NOMO-1 treated with DMSO at 0.1 percent for 48 hours (cell line): ENCODE results near the gene CDKN1A.
"Not testable (repeated sequence)": the region's sequence is repeated elsewhere in the genome, so short reads cannot be mapped to it uniquely, and the experiment has no call there.

Experiments used
- DNase-seq: peaks from one replicate; lab custom pipeline; 2025; ENCODE audit not compliant: unreplicated experiment; lab: John Stamatoyannopoulos, UW

Gene CDKN1A

GRCh38 chr6:36678488-36679042 lies at the start of gene CDKN1A:
Gene CDKN1A (plus strand): TSS chr6:36678714. CDS start chr6:36684102, 5,388 bp downstream.
- peak; percentile 82 for DNase-seq

DNA sequence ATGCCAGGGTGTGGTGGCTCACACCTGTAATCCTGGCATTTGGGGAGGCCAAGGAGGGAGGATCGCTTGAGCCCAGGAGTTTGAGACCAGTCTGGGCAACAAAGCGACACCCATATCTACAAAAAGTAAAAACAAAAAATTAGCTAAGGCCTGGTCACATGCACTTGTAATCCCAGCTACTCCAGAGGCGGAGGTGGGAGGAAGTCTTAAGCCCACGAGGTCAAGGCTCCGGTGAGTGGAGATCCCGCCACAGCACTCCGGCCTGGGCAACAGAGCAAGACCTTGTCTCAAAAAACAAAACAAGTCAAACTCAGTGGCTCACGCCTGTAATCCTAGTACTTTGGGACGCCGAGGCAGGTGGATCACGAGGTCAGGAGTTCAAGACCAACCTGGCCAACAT lies 48.7 kb upstream of the CDKN1A start:
- DNase-seq, result no peak

DNA sequence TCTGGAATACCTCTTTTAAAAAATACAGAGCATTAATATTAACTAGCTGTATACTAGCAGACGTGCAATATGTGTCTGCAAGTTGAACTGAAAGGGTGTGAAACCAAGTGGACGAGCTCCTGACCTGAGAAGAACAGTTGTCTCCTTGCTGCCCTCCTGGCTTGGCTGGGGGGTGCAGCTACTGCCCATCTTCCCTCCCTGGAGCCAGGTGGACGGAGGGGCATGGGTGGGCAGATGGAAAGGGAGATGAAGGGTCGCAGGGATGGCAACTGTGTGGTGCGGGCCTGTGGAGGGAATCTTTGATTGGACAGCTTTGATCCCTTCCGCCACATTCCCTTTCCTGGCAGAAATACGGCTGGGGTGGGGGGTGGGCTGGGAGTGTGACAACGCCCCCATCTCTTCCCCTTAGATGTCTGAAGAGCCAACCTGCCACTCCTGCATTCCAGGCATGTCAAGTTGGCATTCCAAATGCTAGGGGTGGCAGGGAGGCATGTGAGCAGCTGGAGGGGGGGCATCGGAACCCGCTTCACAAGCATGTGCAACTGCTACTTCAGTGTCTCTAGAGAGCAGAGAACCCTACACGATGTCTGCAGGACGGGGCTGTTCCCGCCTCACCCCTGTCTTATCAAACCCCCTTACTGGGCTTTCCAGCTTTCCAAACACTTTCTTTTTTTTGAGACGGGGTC lies 47.0 kb upstream of the CDKN1A start:
- no peak for DNase-seq

DNA sequence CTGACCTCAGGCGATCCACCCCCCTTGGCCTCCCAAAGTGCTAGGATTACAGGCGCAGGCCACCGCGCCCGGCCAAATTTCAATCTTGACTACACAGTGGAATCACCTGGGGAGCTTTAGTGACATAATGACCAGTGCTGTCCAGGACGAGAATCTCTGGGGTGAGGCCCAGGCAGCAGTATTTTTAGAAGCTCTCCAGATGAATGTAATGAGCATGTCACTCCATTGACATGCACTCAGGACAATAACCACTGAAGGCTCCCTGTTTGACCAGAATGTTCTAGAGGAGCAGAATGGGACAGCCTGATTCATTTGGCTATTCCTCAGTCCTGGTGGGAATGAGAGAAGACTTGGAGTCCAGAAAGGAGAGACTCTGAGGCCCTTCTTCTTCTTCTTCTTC lies 45.1 kb upstream of the CDKN1A start:
- no peak for DNase-seq

- DNase-seq, result no peak
These were observed 44.6 kb upstream of the CDKN1A start for GRCh38 chr6:36633915-36634314.

GRCh38 chr6:36634317-36635108 lies 44.0 kb upstream of the CDKN1A start:
- DNase-seq, result no peak

DNA sequence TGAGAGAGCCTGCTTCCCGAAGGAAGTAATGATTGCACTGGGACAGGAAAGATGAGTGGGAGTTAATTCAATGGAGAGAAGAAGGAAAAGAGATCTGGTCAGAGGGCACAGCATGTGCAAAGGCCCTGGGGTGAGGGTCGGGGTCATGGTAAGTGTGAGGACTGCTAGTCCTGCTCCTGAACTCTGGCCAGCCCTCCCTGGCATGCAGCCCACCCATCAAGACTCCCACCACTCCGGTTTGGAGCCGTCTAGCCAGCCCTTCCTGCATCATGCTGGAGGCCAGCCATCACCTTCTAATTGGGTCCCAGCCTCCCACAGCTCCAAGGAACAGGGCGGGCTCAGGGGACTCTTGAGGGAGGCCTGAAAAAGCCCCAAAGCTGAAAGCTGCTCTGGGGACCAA lies 42.2 kb upstream of the CDKN1A start:
- DNase-seq, result no peak

GRCh38 chr6:36636687-36637418 lies 41.7 kb upstream of the CDKN1A start:
- no peak for DNase-seq

DNA sequence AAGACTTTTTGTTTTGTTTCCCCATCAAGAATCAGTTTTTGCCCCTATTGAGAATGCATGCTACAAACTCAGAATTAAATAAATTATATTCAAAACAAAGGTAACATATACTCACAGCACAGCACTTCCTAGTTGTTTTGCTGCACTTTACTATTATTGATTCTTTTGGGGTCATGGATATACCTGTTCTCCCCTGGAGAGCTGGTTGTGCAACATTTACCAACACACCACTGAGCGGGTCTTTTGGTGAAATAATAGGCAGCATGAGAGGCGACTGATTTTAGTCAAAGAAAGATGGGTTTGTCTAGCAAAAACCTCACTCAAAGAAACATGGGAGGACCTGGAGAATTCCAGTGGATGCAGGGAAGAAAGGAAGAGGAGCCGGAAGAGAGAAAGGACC lies 39.9 kb upstream of the CDKN1A start:
- no peak for DNase-seq

DNA sequence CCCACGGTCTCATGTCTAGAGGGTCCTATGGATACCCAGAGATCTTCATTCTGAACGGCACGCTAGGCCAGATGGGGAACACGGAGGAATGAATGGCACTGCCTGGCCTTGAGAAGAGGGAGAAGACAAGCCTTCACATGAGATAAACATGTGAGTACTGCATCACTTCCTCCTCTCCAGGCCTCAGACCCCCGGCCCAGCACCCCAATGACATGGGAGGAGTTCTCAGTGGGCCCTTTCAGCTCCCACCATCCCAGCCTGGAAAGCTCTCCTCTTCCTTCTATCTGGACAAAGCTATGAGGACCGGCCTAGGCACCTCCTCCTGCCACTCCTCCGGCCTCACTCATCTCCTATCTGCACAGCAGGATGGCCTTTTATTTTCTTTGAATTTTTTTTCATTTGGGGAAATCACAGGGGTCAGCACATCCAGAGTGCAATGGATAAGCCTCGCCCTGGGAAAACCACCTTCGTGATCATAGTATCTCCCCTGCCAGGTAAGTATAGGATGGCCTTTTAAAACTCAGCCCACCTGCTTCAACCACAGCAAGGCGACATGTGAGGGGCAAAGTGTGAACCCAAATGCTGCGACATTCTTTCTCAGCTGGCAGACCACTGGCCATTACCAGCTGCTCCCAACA lies 39.2 kb upstream of the CDKN1A start:
- no peak for DNase-seq

DNA sequence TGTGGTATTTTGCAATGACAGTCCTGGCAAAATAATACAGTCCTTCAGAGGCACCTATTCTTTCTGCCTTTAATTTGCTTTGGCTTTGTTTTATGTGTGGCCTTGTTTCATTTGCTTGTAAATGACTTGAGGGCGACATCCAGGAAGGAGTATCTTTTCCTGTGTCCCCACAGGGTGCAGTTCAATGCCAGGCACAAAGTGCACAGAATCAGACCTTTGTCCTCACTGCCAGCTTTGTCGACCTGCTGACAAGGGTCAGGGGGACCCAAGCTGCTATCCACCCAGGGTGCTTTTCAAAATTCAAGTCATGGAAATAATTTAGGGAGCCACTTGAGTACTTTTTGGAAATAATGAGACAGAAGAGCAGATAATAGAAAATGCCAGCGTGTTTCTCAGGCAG lies 37.0 kb upstream of the CDKN1A start:
- no peak for DNase-seq

- DNase-seq, result no peak
These were observed 35.3 kb upstream of the CDKN1A start for GRCh38 chr6:36642913-36643817.

- DNase-seq, result no peak
These were observed 34.5 kb upstream of the CDKN1A start for GRCh38 chr6:36643977-36644376.

- no peak for DNase-seq
These were observed 29.4 kb upstream of the CDKN1A start for GRCh38 chr6:36649086-36649485.

DNA sequence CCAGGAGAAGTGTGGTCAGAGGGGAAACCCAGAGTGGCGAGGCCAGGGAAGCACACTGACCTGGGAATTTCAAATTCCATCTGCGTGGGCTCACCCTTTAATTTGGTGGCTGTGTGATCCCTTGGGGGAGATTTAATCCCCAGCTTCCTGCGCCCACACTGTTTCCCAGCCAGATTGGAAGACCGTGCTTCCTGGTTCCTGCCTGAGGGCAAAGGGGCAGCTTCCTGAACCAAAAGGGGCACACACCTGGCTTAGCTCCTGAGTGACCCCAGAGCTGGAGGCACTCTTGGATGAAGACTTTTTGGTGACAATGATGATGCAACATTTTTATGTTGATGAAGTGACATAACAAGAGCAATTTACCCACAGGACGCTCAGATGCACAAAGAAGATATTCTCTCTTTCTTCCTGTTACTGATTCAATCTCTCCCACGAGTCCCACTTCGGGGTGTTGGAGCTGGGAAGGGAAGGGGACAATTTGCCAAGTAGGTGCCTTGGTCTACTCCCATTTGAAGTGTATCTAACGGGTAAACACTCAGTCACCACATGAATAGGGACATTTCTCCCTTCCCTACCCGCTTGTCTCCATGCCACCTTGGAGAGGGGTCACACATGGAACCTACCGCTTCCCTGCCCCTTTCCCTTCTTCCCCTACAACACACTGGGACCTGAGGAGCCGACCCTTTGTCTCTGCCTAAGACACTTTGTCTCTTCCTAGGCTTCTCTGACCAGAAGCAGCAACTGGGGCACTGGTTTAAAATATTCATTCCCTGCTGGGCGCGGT lies 28.6 kb upstream of the CDKN1A start:
- peak; percentile 57 for DNase-seq

DNA sequence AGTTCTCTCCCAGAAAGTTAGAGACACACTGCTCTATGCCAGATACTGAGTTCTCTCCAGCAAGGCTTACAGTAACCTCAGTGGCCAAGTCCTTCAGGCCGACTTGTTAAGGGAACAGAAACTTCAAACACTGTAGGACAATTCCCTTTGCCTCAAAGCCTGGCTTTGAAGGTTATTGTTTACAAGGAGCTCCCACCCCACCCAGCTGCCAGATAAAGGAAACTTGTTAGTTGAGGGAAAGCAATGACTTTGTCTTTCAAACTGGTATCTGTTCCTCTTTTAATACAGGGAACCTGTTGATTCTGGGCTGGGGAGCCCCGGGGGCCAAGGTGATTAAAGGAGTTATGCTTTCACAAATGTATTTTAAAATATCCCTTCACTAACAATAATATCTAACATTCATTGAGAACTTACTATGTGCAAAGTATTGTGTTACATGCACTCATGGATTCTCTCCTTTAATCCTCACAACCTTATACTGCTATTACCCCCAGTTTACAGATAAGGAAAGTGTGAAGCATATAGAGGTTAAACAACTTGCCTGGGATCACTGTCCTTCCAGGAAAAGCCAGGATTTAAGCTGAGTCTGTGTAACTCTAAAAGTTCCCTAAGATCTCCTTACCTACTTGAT lies 27.6 kb upstream of the CDKN1A start:
- DNase-seq, result peak; percentile 95

DNA sequence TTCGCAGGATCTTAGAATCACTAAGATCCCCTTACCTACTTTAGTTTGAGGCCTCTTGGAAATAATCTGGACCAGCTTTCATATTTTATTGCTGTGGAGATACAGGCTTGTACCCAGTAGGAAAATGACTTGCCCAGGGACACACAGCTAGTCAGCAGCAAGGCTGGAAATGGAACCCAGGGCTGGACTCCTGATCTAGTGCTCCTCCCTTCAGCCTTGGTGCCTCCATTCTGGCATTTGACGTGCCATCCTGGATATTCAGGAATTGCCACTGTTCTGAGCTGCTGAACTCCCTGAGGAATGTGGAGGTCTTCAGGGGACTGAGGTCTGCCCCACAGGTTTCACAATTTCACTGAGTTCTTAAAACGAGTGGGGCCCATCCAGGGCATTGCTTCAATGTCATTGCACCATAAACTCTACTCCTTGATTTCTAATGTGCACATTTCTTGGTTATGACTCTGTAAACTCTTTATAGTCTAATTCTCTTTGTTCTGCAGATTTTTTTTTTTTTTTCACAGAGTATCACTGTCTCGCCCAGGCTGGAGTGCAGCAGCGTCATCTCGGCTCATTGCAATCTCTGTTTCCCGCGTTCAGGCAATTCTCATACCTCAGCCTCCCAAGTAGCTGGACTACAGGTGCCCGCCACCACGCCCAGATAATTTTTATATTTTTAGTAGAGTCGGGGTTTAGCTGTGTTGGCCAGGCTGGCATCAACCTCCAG lies 26.7 kb upstream of the CDKN1A start:
- peak; percentile 61 for DNase-seq

- DNase-seq, result not testable (repeated sequence)
These were observed 24.0 kb upstream of the CDKN1A start for GRCh38 chr6:36654469-36654868.
